ENCODE results near the gene AXL.

AXL gene

DNA sequence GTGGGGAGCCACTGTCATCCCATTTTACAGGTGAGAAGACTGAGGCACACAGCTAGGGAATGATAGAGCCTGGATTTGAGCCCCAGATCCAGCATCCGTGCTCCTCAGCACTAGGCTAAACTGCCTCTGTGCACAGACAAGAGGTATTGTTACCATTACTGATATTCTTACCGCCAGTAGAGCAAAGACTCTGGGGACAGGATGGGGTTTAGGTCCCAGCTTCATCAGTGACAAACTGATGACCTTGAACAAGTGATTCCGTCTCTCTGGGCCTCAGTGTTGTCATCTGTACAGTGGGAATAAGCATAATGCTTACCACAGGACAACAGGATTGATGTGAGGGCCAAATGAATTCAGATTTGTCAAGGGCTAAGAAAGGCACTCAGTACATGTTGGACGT is 16.5 kb downstream of the AXL start:
- DNase-seq (ENCODE audit: low spot score) = no peak

DNA sequence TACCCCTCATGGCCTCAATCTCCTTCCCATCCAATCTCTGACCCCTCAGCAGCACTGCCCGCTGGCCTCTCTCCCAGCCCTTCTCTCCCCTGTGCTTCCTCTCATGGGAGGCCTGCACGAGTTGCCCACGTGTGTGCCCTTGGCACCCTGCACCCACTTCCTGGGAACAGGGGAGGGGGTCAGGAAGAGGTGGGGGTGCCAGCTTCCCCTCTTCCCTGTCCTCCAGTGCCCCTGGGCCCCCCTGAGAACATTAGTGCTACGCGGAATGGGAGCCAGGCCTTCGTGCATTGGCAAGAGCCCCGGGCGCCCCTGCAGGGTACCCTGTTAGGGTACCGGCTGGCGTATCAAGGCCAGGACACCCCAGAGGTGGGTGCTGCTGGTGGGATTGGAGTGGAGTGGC is 19.2 kb downstream of the AXL start:
- DNase-seq (ENCODE audit: low spot score) = no peak

DNA sequence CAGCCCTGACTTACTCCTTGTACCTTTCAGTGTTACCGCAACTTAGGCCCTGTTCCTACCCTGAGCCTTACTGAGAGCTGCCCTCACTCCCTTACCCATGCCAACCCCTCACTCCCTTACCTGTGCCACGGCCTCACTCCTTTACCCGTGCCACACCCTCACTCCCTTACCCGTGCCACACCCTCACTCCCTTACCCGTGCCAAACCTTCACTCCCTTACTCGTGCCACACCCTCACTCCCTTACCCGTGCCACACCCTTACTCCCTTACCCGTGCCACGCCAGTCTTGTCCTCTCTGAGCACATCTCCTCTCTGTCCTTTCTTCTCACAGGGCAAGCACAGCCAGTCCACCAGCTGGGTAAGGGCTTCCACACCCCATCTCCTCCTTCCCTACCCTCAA is 20.3 kb downstream of the AXL start:
- no peak for DNase-seq (ENCODE audit: low spot score)

DNA sequence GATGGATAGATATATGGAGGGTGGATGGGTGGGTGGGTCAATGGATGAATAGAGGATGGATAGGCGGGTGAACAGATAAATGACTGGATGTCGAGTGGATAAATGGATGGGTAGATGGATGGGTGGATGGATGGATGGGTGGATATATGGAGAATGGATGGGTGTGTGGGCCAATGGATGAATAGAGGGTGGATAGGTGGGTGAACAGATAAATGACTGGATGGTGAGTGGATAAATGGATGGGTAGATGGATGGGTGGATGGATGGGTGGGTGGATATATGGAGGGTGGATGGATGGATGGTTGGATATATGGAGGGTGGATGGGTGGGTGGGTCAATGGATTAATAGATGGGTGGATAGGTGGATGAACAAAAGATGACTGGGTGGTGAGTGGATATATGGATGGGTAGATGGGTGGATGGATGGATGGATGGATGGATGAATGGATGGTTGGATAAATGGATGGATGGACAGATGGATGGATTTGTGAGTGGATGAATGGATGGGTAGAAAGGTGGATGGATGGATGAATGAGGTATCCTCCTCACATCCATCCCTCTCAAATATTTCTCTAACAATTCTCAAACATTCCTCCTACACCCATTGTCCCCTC is 21.0 kb downstream of the AXL start:
- DNase-seq (ENCODE audit: low spot score) = no peak

DNA sequence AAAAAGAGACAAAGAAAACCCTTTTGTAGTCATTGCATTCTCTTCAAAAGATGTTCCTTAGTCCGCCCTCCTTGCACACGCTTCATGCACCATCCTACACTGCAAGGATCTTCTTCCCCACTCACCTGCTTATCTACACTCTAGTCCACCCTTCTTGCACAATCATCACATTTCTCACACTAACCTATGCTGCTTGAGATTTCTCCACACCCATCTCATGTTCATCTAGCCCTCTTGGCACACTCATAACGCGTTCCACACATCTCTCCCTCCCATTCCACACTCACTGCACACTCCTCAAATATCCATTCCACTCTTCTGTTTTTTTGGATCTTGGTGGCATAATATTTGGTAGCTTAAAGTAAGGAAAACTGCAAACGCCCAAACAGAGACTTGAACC is 22.8 kb downstream of the AXL start:
- no peak for DNase-seq (ENCODE audit: low spot score)

DNA sequence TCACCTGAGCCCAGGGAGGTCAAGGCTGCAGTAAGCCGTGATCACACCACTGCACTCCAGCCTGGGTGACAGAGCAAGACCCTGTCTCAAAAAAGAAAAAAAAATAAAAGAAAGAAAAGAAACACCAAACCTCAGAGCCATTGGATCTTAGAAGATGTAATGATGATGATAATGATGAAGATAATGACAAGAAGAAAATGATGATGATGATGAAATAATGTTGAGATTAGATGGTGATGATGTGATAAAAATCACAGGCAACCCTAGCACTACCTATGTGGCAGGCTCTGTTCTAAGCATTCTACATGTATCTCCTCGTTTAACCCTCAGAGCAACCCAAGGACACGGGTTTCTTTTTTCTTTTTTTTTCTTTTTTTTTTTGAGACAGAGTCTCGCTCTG is 25.1 kb downstream of the AXL start:
- DNase-seq (ENCODE audit: low spot score) = no peak

DNA sequence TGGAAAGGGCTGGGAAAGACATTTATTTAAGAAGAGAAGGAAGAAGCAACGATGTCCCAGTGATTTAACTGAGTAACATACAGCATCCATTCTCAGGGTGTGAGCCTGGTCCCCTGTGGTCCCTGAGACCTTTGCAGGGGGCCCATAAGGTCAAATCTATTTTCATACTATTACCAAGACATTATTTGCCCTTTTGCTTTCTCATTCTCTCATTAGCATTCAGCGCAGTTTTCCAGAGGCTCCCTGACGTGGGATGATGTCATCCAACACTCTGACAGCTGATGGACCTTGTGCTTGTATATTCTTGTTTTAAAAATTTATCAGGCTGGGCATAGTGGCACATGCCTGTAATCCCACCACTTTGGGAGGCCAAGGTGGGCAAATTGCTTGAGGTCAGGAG is 26.8 kb downstream of the AXL start:
- DNase-seq (ENCODE audit: low spot score) = no peak

DNA sequence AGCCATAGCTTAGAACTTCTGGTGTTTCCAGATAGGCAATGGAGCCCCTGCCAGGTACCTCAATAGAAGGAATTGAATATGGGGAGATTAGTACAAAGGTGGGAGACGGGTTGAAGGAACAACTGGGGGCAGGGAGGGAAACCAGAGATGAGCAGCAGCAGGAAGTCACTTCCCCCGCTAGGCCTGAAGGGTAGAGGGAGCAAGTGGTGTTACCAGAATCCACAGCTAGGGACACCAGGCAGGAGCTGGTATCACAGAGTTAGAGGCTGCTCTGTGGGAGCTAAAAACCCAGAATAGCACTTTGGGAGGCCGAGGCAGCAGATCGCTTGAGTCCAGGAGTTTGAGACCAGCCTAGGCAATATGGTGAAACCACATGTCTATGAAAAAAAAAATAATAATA is 29.9 kb downstream of the AXL start:
- DNase-seq (ENCODE audit: low spot score) = no peak

DNA sequence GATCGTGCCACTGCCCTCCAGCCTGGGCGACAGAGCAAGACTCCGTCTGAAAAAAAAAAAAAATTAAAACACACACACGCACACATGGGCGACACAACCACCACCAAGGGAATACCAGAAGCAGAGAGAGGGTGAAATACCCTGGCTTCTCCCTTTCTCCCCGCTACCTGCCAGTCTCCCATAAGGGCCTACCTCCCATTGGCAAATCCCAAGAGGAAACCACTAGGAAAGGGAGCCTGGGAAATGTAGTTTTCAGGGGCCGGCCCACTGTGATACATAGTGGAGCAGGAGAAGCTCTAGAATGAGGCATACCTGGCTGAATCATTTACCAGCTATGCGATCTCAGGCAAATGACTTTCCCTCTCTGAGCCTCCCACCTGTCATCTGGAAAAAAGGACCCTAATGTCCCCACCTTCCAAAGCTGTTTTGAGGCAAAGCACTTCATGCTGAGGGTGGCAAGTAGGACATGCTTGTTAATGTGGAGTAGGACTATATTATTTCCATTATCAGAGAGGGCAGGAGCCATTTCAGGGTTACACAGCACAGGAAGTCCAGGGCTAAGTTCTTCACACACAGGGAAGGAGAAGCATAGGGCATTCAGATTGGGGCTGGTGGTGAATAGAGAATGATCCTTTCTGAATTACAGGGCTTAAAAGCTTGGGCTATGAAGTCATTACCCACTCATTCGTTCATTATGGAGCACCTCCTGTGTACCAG is 30.8 kb downstream of the AXL start:
- no peak for DNase-seq (ENCODE audit: low spot score)

DNA sequence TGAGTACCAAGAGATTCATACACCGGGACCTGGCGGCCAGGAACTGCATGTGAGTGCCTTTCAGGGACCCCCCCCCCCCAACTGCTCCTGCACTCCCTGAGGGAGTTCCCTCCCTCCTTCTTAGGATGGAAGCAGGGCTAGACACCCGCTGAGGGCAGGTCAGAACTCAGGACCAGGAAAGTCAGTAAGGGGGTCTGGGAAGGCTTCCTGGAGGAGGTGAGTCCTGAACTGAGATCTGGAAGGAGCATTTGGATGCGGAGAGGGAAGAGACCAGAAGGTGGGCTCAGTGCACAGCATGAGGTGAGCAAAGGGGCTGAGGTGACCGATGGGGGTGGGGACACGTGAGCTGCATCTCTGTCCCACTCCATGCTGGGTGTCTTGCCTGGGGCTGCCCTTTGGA is 34.6 kb downstream of the AXL start:
- DNase-seq (ENCODE audit: low spot score) = no peak

DNA sequence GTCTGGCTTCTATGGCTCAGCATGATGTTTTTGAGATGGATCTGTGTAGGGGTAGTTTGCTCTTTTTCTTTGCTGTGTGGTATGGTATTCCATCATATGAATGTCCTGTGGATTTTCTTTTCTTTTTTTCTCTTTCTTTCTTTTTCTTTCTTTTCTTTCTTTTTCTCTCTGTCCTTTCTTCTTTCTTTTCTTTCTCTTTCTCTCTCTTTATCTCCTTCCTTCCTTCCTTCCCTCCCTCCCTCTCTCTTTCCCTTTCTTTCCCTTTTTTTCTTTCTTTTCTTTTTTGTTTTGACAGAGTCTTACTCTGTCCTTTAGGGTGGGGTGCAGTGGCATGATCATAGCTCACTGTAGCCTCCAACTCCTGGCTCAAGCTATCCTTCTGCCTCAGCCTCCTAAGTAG is 36.1 kb downstream of the AXL start:
- DNase-seq (ENCODE audit: low spot score) = no peak

DNA sequence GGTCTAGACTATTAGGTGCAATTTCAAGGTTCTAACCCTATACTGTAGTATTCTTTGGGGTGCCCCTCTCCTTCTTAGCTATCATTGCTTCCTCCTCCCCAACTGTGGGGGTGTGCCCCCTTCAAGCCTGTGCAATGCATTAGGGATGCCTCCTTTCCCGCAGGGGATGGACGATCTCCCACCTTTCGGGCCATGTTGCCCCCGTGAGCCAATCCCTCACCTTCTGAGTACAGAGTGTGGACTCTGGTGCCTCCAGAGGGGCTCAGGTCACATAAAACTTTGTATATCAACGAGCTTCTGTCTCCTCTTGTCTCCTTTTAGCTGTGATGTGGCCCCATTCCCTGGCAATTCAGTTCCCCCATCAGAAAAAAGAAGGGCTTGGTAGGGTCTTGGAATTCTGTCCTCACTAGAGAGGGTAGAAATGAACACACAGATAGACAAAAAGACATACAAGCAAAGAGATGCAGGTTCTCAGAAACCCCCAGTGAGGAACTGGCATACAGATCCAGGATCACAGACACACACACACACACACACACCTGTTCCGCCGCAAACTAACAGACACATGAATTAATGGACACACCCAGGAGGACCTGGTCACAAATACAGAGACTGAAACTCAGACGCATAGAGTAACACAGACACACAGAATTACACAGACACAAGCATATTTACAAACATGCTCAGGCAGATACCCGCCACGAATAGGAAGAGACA is 42.6 kb downstream of the AXL start:
- DNase-seq (ENCODE audit: low spot score) = no peak

DNA sequence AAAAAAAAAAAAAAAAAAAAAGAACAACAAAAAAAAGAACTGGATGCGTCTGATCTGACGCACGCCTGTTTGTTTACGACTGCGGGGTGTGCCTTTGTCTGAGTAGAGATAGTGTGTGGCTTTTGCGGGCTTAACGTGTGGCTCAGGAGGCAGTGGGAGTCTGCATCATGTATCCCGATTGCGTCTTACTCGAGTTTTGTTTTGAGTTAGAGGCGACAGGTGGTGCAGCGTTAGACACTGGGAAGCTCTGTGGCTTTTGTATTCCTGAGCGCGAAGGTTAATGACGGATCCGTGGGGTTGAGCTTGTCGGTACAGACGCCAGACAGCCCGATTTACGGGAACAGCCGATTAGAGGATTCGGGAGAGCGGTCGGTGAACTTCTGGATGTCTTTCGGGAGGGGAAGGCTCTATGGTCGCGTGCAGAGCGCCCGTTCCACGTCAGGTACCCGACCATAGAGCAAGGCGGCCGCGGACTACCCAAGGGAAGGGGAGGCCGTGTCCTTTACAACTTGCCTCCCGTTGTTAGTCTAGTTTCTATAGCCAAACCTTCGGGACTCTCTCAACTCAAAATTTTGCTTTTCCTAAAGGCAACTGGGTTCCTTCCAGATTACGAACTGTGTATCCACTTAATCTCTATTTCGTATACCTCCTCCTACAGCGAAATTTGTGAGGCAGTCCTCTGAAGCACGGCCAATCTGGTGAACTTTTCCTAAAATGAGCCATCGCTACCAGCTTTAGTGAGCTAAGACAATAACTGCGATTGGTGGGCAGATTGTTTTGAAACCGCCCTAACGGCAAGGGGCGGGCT is 44.2 kb downstream of the AXL start:
- DNase-seq (ENCODE audit: low spot score) = peak; percentile 27

DNA sequence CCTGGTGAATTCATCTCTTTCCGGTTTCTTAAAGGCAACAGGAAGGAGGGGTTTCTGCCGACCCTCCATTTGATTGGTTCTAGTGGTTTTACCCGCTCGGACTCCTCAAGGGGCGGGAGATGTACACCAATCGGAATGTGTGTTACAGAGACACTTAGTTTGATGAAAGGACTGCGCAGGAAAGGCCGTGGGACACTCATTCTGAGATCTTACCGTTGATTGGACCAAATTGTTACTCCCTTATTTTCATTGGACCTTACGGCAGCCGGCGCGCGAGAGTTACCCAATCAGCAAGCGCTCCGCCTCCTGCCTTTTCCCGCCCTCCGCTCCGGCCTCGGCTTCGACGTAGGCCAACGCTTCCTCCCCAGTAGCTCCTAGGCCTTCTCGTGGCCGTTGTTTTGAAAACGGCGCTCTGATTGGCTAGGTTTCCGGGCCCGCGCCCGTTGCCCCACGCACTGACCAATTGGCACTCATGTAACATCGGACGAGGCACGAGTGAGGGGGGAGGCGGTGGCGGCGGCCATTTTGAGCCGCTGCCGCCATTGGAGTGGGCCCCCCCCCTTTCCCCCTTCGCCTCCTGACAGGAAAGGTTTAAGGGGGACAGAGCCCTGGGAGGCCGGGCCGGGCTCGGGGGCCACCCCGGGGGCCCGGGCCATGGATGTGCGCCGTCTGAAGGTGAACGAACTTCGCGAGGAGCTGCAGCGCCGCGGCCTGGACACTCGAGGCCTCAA is 45.0 kb downstream of the AXL start, which contains the start of gene HNRNPUL1:
Gene HNRNPUL1 (plus strand): TSS at position 523 of the 731 bp plus-strand sequence. CDS start 132 bp downstream, at position 655.
- DNase-seq (ENCODE audit: low spot score) = peak; percentile 98

DNA sequence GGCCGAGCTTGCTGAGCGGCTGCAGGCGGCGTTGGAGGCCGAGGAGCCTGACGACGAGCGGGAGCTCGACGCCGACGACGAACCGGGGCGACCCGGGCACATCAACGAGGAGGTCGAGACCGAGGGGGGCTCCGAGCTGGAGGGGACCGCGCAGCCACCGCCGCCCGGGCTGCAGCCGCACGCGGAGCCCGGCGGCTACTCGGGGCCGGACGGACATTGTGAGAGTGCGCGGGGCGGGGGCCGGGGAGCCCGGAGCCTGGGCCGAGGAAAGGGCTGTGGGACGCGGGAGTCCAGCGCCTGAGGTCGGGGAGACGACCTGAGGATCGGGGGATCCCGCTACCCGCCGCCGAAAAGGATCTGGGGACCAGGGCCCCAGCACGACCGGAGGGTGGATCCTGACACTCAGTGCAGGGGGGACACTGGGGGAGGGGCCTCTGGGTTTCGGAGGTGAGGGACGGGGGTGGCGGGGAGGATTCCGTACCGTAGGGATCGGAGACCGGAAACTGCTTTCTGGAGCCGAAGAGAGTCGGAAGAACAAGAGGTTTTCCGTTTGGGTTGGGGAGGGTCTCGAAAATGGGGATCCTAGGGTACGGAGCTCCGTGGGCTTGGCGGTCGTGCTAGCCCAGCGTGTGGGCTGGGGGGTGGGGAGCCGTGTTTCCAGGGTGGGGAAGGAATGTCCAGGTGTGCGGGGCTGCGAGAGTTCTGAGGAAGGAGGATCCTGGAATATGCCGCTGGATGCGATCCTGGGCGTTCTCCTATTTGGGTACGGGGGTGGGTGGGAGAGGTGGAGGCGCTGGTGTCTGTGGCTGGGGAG is 45.8 kb downstream of the AXL start:
- peak; percentile 61 for DNase-seq (ENCODE audit: low spot score)

DNA sequence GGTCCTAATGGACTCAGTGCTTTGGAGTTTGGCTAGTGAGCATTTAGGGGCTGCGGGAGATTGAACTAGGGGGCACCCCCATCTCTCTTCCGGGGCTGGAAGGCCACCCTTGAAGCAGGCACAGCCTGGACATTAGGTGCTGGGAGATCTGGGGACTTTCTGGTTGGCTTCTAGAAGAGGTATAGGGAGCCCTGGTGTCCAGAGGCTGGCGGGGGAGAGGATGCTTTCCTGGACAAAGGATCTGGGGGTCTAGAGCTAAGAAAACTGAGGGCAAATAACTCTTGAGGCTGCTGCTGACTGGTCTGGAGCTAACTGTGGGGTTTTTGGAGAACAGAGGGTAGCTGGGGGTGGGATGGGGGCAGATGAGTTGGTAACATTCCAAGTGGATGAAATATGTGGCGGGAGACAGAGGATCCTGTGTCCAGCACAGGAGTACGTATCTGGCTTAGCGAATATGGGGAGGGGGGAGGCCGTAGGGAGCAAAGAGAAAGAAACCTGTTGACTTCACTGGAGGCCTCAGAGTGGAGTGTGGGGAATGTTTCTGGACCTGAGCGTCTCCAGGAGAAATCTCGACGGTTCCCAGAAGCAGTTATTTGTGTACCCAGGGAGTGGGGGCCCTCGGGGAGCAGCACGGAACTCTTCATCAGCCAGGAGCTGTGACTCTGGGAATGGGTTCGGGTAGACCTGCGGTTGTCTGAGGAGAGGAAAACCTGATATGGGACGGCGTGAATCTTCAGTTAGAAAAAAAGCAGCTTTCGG is 46.6 kb downstream of the AXL start:
- peak; percentile 39 for DNase-seq (ENCODE audit: low spot score)

DNA sequence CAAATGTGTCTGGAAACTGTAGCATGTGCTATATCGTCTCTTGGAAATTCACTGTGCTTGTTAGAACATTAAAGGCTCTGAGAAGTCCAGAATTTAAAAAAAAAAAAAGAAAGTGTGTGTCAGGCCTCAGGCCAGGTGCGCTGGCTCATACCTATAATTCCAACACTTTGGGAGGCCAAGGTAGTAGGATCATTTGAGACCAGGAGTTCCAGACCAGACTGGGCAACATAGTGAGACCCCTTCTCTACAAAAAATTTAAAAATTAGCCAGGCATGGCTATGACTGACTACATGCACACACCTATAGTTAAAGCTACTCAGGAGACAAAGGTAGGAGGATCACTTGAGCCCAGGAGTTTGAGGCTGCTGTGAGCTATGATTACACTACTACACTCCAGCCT is 50.0 kb downstream of the AXL start:
- no peak for DNase-seq (ENCODE audit: low spot score)

DNA sequence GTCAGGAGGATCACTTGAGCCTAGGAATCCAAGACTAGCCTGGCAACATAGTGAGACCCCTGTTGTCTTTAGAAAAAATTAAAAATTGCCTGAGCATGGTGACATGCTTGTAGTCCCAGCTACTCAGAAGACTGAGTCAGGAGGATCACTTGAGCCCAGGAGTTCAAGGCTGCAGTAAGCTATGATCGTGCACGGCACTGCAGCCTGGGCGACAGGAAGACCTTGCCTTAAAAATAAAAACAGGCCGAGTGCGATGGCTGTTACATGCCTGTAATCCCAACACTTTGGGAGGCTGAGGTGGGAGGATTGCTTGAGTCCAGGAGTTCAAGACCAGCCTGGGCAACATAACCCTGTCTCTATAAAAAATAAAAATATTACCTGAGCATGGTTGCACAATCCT is 50.5 kb downstream of the AXL start:
- no peak for DNase-seq (ENCODE audit: low spot score)

DNA sequence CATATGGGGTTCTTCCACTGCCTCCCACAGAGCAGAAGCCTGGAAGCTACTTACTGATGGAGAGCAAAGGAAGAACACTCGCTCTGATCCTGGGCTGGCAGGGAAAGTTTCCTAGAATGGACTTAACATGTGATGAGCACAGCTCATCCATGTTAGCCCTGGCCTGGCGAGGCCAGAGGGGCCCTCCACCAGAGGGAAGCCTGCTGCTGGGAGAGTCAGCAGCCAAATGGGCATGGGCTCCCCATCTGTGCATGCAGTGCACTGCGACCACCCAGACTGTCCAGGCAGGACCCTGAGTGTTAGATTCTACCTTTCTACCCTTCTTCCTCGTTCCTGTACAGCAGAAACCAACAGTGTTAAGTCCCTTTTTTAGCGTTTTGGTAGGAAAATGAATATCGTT is 54.1 kb downstream of the AXL start:
- no peak for DNase-seq (ENCODE audit: low spot score)

DNA sequence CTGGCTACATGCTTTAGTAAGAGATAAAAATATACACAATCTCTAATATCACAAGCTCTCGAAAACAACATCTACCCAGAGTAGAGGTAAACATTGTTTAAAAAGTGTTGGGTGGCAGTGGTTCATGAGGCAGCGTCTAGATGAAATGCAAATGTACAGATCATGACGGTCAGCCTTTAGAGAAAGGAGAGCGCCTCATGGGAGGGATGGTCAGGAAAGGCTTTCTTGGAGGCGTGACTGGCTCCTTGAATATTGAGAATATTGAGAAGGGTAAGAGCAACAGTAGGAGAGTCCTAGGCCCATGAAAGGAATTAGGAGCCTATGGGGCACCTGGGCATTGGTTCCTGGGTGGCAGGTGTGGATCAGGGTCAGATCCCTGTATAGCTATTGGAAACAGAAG is 55.8 kb downstream of the AXL start:
- DNase-seq (ENCODE audit: low spot score) = no peak
